Measurements from ENCODE around the gene MSANTD1.

Gene MSANTD1

DNA sequence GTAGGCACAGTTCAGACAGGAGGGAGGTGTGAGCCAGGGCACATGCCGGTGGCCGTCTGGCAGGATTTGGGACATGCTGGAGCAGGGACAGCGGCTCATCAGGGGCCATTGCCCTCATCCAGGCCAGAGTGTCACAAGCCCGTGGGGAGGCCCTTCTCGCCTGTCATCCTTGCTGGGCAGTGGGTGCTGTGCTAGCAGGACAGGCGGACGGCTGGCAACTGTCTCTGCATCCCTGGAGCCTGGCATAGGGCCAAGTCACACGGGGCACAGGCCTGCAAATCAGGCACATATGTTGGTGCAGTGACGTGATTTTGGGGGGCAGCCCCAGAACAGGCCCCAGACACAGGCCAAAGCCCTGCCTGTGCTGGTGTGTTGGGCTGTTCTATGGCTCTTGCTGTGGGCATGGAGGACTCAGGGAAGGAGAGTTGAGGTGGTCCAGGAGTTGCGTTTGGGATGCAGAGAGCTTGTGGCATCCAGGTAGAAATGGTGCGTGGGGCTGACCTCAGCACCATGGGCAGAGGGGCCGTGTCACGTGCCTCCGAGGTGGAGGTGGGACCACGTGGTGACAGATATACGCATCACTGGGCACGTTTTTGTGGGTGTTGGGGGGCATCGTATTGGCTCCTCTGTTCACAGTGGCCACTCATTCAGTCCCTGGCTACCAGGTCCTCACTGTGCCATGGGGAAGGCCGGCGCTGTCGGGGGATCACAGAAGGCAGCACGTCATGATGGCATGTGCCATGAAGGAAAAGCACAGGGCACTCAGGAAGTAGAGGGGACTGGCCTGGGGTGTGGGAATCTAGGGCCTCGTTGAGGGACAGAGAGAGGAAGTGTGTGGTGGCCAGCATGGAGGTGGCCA lies 14.6 kb upstream of the MSANTD1 start:
- DNase-seq: no peak

DNA sequence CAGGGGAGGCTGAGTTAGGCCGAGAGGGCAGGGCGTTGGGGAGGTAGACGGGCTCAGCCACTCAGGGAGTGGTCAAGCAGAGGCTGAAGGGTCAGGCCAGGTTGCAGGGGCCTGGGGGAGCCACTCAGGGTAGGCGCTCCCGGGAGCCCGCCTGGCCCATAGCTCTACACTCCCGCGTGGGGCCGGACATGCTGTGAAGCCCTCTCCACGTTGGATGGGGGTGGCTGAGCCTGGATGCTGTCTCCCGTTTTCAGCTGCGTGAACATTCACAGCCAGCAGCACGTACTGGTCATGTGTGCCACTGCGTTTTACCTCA lies 14.0 kb upstream of the MSANTD1 start:
- no peak for DNase-seq

DNA sequence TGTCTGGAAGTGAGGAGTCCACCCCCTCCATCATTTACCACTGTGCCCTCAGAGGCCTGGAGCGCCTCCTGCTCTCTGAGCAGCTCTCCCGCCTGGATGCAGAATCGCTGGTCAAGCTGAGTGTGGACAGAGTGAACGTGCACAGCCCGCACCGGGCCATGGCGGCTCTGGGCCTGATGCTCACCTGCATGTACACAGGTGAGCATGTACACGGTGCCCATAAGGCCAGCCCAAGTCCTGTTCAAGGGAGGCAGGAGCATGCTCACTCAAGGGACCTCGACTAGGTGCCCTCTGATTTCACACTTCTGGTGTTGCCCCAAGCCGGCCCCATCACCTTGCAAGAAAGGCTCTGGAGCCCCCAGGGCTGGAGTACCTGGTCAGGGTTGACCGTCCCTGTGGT lies 13.4 kb upstream of the MSANTD1 start:
- no peak for DNase-seq

- DNase-seq: no peak
Measured at GRCh38 chr4:3236326-3236878, 12.6 kb upstream of the MSANTD1 start.

DNA sequence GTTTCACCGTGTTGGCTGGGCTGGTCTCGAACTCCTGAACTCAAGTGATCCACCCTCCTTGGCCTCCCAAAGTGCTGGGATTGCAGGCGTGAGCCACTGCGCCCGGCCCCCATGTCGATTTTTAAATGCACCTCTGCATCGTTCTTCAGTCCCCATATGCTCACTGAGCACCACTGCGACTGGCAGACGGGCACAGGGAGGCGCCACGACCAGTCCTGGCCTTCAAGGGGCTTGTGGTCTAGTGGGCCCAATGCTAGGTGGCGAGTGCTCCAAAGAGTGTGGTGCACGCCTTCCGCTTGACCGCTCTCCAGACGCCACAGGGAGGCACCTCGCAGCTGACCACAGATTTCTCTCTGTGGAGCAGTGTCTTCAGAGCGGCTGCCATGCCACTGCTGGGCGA lies 11.7 kb upstream of the MSANTD1 start:
- no peak for DNase-seq

DNA sequence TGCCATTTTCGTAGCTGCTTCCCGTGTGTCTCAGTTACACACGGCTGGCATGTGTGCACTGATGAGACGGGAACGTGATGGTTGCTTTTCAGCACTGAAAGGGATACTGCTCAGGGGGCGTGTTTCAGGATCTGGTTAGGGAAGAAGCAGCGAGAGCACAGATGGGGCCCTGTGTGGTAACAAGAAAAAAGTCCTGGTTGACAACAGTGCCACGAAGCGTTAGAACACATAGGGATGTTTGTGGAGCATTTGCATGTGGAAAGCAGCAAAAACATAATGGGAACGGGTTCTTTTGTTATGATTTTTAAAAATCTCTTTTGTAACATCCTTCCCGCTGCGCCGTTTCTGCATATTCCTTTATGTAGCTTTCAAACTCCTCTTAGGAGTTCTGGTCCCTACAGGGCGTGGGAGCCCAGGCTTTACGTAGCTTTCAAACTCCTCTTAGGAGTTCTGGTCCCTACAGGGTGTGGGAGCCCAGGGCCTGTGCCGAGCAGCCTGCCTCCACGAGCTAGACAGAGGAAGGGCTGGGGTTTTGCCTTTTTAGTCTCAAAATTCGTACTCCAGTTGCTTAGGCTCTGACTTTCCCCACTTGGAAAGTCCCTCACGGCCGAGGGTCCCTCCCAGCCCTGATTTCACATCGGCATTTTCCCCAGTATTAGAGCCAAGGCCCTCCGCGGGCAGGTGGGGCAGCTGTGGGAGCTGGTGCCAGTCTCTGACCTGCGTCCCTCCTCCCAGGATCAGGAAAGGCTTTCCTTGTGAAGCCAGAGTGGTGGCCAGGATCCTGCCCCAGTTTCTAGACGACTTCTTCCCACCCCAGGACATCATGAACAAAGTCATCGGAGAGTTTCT lies 11.0 kb upstream of the MSANTD1 start:
- no peak for DNase-seq

DNA sequence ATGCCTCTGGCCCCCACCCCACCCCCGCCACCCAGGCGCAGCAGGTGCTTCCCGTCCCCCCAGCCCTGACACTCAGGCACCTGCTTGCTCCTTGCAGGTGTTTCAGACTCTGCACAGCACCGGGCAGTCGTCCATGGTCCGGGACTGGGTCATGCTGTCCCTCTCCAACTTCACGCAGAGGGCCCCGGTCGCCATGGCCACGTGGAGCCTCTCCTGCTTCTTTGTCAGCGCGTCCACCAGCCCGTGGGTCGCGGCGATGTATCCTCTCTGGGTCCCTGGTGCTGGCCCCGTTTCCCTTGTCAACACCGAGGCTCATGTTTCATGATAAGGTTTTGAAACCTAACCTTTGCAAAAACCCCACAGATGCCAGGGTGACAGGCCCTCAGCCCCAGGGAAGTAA lies 10.2 kb upstream of the MSANTD1 start:
- DNase-seq: no peak

GRCh38 chr4:3239303-3239702 lies 9.7 kb upstream of the MSANTD1 start:
- no peak for DNase-seq

- no peak for DNase-seq
Measured at GRCh38 chr4:3239998-3240920, 8.7 kb upstream of the MSANTD1 start.

DNA sequence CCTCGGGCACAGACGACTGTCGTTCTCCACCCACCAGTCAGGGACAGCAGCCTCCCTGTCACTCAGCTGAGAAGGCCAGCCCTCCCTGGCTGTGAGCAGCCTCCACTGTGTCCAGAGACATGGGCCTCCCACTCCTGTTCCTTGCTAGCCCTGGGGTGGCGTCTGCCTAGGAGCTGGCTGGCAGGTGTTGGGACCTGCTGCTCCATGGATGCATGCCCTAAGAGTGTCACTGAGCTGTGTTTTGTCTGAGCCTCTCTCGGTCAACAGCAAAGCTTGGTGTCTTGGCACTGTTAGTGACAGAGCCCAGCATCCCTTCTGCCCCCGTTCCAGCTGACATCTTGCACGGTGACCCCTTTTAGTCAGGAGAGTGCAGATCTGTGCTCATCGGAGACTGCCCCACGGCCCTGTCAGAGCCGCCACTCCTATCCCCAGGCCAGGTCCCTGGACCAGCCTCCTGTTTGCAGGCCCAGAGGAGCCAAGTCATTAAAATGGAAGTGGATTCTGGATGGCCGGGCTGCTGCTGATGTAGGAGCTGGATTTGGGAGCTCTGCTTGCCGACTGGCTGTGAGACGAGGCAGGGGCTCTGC lies 7.9 kb upstream of the MSANTD1 start:
- DNase-seq: no peak

- no peak for DNase-seq
Measured at GRCh38 chr4:3241898-3242524, 6.9 kb upstream of the MSANTD1 start.

DNA sequence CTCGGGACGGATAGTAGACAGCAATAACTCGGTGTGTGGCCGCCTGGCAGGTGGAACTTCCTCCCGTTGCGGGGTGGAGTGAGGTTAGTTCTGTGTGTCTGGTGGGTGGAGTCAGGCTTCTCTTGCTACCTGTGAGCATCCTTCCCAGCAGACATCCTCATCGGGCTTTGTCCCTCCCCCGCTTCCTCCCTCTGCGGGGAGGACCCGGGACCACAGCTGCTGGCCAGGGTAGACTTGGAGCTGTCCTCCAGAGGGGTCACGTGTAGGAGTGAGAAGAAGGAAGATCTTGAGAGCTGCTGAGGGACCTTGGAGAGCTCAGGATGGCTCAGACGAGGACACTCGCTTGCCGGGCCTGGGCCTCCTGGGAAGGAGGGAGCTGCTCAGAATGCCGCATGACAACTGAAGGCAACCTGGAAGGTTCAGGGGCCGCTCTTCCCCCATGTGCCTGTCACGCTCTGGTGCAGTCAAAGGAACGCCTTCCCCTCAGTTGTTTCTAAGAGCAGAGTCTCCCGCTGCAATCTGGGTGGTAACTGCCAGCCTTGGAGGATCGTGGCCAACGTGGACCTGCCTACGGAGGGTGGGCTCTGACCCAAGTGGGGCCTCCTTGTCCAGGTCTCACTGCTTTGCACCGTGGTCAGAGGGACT lies 5.7 kb upstream of the MSANTD1 start:
- DNase-seq: no peak

- DNase-seq: no peak
Measured at GRCh38 chr4:3244002-3244401, 5.0 kb upstream of the MSANTD1 start.

DNA sequence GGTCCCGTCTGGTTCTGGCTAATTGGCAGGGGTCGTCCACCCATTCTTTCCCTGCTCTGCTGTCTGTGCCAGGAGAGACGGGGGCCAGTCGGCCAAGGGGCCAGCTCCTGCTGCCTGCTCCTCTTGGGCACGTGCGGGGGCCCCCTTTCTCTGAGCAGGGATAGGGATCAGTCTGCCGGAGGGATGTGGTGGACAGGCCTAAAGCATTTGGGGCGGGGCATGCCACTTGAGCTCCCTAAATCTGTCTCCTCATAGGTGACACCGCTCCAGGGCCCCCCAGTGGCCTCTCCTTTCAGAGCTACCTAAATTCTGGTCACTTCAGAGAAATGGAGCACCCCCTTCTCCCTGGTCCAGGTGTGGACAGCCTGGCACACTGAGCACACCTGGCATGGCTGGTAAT lies 4.2 kb upstream of the MSANTD1 start:
- no peak for DNase-seq

GRCh38 chr4:3245676-3246075 lies 3.3 kb upstream of the MSANTD1 start:
- no peak for DNase-seq

DNA sequence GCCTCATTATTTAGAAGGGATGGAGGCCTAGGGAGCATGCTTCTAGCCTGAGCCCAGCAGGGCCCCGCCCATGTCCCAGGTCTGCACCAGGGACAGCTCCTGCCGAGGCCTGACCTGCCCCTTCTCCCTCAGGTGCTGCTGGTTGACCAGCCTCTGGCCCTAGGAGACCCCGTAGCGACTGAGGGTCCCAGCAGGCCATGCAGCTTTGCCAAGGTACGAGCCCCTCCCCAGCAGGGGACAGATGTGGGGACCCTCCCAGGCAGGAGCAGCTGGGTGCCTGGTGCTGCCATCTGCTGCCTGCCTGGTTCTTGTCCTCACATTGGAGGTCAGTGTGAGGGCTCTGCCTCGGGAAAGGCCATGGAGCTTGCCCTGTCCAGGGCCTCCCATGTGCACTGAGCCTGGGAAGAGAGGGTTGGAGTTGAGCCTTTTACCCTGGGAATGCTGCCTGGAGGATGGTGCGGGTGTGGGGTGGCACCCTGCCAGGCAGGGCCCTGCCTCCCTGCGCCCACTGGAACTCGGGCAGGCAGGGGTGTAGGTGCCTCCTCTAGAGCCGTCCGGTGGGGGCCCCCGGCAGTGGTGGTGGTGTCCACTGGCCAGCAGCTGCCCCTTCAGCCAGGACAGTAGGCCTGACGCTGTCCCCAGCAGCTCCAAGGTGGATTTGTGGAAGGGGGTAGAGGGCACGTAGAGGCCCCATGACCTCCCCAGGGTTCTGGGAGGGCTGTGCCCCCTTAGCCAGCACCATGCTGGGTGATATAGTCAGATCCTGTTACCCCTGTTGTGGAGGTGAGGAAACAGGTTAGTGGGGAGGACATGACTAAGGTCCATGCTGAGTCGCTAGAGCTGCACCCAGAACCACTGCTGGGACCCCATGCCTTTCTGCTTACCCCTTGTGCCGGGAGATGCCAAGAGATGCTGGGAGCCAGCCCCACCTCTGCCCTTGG lies 2.2 kb upstream of the MSANTD1 start:
- no peak for DNase-seq

- DNase-seq: no peak
Measured at GRCh38 chr4:3247399-3248177, 1.4 kb upstream of the MSANTD1 start.

GRCh38 chr4:3248178-3248480 lies 830 bp upstream of the MSANTD1 start:
- no peak for DNase-seq

GRCh38 chr4:3249711-3250437 lies 915 bp downstream of the MSANTD1 start:
- DNase-seq: no peak

Measured in activated CD4-positive, alpha-beta T cell treated with anti-CD3 and anti-CD28 coated beads for 4 hours (primary cell).